SK-N-SH (cell line): ENCODE measurements around the gene LKAAEAR1. TPM values are rescaled to one million over a fixed set of nuclear protein-coding genes. Genes with fewer than 3 reads are reported as not detected.
A peak's percentile ranks its signal among the peaks of the same experiment; 100 is the strongest.

Experiments used
- CTCF ChIA-PET: fragments of 300-600, 350-600 bp; formaldehyde crosslinking; extraction: SDS; loops from one replicate; lab custom pipeline; 2021; lab: Yijun Ruan, JAX
- POLR2A ChIA-PET: fragments of 350-600 bp; sonication (Branson Sonifier 250); formaldehyde crosslinking; extraction: SDS; loops from one replicate; lab custom pipeline; 2020; ENCODE audit warnings: antibody characterized with exemption, inconsistent platforms; lab: Yijun Ruan, JAX
- DNase-seq: peaks from one replicate; pipeline ENCODE4 v3.0.0; 2012
- H2AFZ ChIP-seq: fragments of 200-600 bp; sonication (generic); 2 replicates; pipeline ENCODE4 v1.8.1; 2016; ENCODE audit warnings: antibody characterized with exemption, mild to moderate bottlenecking, low read depth
- H3F3A ChIP-seq: fragments of 200-600 bp; sonication (generic); replicated peaks from 2 replicates; pipeline ENCODE3; 2016; ENCODE audit warnings: antibody characterized with exemption, mild to moderate bottlenecking; ENCODE audit not compliant: insufficient read depth
- H3K27ac ChIP-seq, 2 experiments: fragments of 200-500 bp in 1 of 2; fragments of 200-600 bp in 1 of 2; sonication (Bioruptor generic) in 1 of 2; sonication (generic), shearing (Covaris generic) in 1 of 2; 2 replicates each; pipeline versions ENCODE4 v1.5.1 to v1.6.1; 2014 to 2016; ENCODE audit warnings: low read depth in 2 of 2, inconsistent platforms in 1 of 2, low read length in 1 of 2, mild to moderate bottlenecking in 1 of 2, mixed read lengths in 1 of 2
- H3K27me3 ChIP-seq: fragments of 200-600 bp; sonication (generic), shearing (Covaris generic); 2 replicates; pipeline ENCODE4 v1.6.1; 2016; ENCODE audit warnings: mixed run types; ENCODE audit not compliant: insufficient read depth
- H3K36me3 ChIP-seq, 2 experiments: fragments of 200-500 bp in 1 of 2; fragments of 200-600 bp in 1 of 2; sonication (Bioruptor generic) in 1 of 2; sonication (generic) in 1 of 2; replicated peaks in 1 of 2; 2 replicates each; pipeline versions ENCODE3 to v1.5.1; 2014 to 2016; ENCODE audit warnings: low read length in 1 of 2, mild to moderate bottlenecking in 1 of 2; ENCODE audit not compliant: insufficient read depth in 2 of 2, control insufficient read depth in 1 of 2
- H3K4me1 ChIP-seq, 2 experiments: fragments of 200-500 bp in 1 of 2; fragments of 200-600 bp in 1 of 2; sonication (Bioruptor generic) in 1 of 2; sonication (generic), shearing (Covaris generic) in 1 of 2; 2 replicates each; pipeline versions ENCODE4 v1.5.1 to v1.6.1; 2014 to 2016; ENCODE audit warnings: low read depth in 1 of 2, low read length in 1 of 2, mixed run types in 1 of 2; ENCODE audit not compliant: insufficient read depth in 2 of 2, control insufficient read depth in 1 of 2
- H3K4me2 ChIP-seq: fragments of 200-600 bp; sonication (generic), shearing (Covaris generic); 2 replicates; pipeline ENCODE4 v1.6.1; 2017; ENCODE audit warnings: mixed run types
- H3K4me3 ChIP-seq, 2 experiments: fragments of 200-500 bp in 1 of 2; fragments of 200-600 bp in 1 of 2; sonication (Bioruptor generic) in 1 of 2; sonication (generic), shearing (Covaris generic) in 1 of 2; 2 replicates each; pipeline versions ENCODE4 v1.5.1 to v1.8.1; 2014 to 2016; ENCODE audit warnings: low read depth in 2 of 2, inconsistent platforms in 1 of 2, low read length in 1 of 2, mild to moderate bottlenecking in 1 of 2, mixed read lengths in 1 of 2, moderate library complexity in 1 of 2
- H3K79me2 ChIP-seq: fragments of 200-600 bp; sonication (generic); 2 replicates; pipeline ENCODE4 v1.8.1; 2017; ENCODE audit warnings: mild to moderate bottlenecking; ENCODE audit not compliant: insufficient read depth
- H3K9ac ChIP-seq: fragments of 200-600 bp; sonication (generic); 2 replicates; pipeline ENCODE4 v1.6.1; 2017; ENCODE audit warnings: mixed run types
- H3K9me2 ChIP-seq: fragments of 200-600 bp; sonication (generic); 2 replicates; pipeline ENCODE4 v1.6.1; 2017; ENCODE audit warnings: mixed run types
- H3K9me3 ChIP-seq: fragments of 200-600 bp; sonication (generic); 2 replicates; pipeline ENCODE4 v1.6.1; 2017; ENCODE audit warnings: mixed run types, mild to moderate bottlenecking, moderate library complexity
- H4K20me1 ChIP-seq: fragments of 200-600 bp; sonication (generic); 2 replicates; pipeline ENCODE4 v1.6.1; 2017; ENCODE audit warnings: mild to moderate bottlenecking, mixed run types; ENCODE audit not compliant: insufficient read depth
- FOSL2 ChIP-seq: IDR thresholded peaks from 2 replicates; pipeline ENCODE4 v1.4.0; 2012; ENCODE audit warnings: low read depth, mild to moderate bottlenecking, moderate library complexity, borderline replicate concordance
- JUND ChIP-seq: IDR thresholded peaks from 2 replicates; pipeline ENCODE4 v1.4.0; 2012
- MXI1 ChIP-seq: IDR thresholded peaks from 2 replicates; pipeline ENCODE4 v1.6.1; 2012; ENCODE audit warnings: mild to moderate bottlenecking, low read depth, low read length, improper control_type of control experiment
- NFIC ChIP-seq: IDR thresholded peaks from 2 replicates; pipeline ENCODE4 v1.4.0; 2012; ENCODE audit warnings: borderline replicate concordance
- NRF1 ChIP-seq: IDR thresholded peaks from 2 replicates; pipeline ENCODE4 v1.6.1; 2012; ENCODE audit warnings: low read depth, mild to moderate bottlenecking, low read length
- SIN3A ChIP-seq: IDR thresholded peaks from 2 replicates; pipeline ENCODE4 v1.6.1; 2012; ENCODE audit warnings: low read depth, mild to moderate bottlenecking, low read length, moderate library complexity, borderline replicate concordance
- TCF12 ChIP-seq: IDR thresholded peaks from 2 replicates; pipeline ENCODE4 v1.4.0; 2012
- YY1 ChIP-seq: IDR thresholded peaks from 2 replicates; pipeline ENCODE4 v1.4.0; 2012; ENCODE audit warnings: low read depth, mild to moderate bottlenecking
- WGBS: methylation state at CpG from one replicate; pipeline ENCODE4 v1.1.6; 2017; ENCODE audit warnings: low lambda C conversion rate; 5-methylcytosine and 5-hydroxymethylcytosine counted together
- polyA plus RNA-seq, 3 experiments: library from polyadenylated mRNA; depleted of rRNA; stranded (reverse); fragments of >200 nt; gene quantifications; 2 replicates each; pipeline ENCODE4 v1.2.3, GENCODE V29; 2012
- TF ChIP-seq, protein P1 (sequence below): IDR thresholded peaks from 2 replicates; pipeline ENCODE4 v1.4.0; 2012; ENCODE audit warnings: low read depth, borderline replicate concordance
- TF ChIP-seq, protein P2 (sequence below): IDR thresholded peaks from 2 replicates; pipeline ENCODE4 v1.4.0; 2012; ENCODE audit warnings: low read depth
- TF ChIP-seq, protein P3 (sequence below): IDR thresholded peaks from 2 replicates; pipeline ENCODE4 v1.6.1; 2012; ENCODE audit warnings: mild to moderate bottlenecking, low read depth, low read length, moderate library complexity
- TF ChIP-seq, protein P4 (sequence below): fragments of 150-350 bp; IDR thresholded peaks from 2 replicates; pipeline ENCODE4 v1.6.1; 2016; ENCODE audit warnings: mild to moderate bottlenecking, low read depth, low read length
- TF ChIP-seq, protein P5 (sequence below): fragments of 150-350 bp; IDR thresholded peaks from 2 replicates; pipeline ENCODE4 v1.6.1; 2017; ENCODE audit warnings: antibody characterized with exemption, low read length, low read depth, borderline replicate concordance

LKAAEAR1 gene
- polyA plus RNA-seq, 1 of the 3 experiments (the other 2 are of a cell fraction): 0.71 TPM

DNA sequence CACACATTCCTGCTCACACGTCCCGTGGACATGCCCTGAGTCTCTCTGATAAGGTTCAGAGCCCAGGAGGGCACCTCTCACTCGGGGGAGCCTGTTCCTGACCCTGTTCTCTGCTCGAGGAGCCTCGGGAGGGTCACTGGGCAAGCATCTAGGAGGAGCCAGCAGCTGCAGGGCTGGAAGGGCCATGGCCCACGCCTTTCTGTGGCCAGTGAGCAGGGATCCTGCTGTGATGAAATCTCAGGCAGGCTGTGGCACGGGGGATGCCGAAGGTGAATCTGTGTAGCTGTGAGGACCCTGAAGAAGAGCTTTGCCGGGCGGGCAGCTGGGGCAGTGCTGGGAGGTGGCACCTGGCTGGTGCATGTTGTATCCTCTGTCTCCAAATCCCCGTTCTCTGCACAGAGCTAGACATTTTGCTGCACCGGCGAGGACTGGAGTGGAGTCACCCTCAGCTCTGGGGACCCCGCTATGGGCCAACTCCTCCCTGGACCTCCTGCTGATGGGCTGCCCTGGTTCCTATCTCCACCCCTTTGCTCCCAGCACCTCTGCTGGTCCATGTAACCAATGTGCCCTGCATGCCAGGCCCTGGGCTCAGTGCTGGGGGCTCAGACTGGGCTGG lies 30.3 kb upstream of the LKAAEAR1 start:
- Histone ChIP-seq H3K27me3 (no peaks in the 10 kb centered on the region), H3K4me2 (no peak overlapping the region), H3K4me3 (no peak overlapping the region), H3K4me1 (peaks cover 0 to 24% of the 10 kb centered on the region in 2 experiments; a peak in 1 of 4 replicates), H3K9ac (no peak overlapping the region), H3K27ac (no peak overlapping the region), H3K36me3 (no peaks in the 10 kb centered on the region), H4K20me1 (no peaks in the 10 kb centered on the region), H2AFZ (no peak overlapping the region), H3K9me3 (no peaks in the 10 kb centered on the region), H3K9me2 (no peaks in the 10 kb centered on the region), H3K79me2 (no peaks in the 10 kb centered on the region), H3F3A (no peaks in the 10 kb centered on the region)
- 51% methylated on average over 6 of the region's 14 CpGs for WGBS
- POLR2A ChIA-PET: no interaction called here
- no peak for TF ChIP-seq TCF12
- no peak for TF ChIP-seq NFIC
- TF ChIP-seq JUND: no peak
- TF ChIP-seq NRF1: no peak
- TF ChIP-seq FOSL2: no peak
- no peak for TF ChIP-seq MXI1
- TF ChIP-seq, protein P1, sequence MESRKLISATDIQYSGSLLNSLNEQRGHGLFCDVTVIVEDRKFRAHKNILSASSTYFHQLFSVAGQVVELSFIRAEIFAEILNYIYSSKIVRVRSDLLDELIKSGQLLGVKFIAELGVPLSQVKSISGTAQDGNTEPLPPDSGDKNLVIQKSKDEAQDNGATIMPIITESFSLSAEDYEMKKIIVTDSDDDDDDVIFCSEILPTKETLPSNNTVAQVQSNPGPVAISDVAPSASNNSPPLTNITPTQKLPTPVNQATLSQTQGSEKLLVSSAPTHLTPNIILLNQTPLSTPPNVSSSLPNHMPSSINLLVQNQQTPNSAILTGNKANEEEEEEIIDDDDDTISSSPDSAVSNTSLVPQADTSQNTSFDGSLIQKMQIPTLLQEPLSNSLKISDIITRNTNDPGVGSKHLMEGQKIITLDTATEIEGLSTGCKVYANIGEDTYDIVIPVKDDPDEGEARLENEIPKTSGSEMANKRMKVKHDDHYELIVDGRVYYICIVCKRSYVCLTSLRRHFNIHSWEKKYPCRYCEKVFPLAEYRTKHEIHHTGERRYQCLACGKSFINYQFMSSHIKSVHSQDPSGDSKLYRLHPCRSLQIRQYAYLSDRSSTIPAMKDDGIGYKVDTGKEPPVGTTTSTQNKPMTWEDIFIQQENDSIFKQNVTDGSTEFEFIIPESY: no peak
- TF ChIP-seq, protein P2, sequence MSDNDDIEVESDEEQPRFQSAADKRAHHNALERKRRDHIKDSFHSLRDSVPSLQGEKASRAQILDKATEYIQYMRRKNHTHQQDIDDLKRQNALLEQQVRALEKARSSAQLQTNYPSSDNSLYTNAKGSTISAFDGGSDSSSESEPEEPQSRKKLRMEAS: no peak
- TF ChIP-seq, protein P3, sequence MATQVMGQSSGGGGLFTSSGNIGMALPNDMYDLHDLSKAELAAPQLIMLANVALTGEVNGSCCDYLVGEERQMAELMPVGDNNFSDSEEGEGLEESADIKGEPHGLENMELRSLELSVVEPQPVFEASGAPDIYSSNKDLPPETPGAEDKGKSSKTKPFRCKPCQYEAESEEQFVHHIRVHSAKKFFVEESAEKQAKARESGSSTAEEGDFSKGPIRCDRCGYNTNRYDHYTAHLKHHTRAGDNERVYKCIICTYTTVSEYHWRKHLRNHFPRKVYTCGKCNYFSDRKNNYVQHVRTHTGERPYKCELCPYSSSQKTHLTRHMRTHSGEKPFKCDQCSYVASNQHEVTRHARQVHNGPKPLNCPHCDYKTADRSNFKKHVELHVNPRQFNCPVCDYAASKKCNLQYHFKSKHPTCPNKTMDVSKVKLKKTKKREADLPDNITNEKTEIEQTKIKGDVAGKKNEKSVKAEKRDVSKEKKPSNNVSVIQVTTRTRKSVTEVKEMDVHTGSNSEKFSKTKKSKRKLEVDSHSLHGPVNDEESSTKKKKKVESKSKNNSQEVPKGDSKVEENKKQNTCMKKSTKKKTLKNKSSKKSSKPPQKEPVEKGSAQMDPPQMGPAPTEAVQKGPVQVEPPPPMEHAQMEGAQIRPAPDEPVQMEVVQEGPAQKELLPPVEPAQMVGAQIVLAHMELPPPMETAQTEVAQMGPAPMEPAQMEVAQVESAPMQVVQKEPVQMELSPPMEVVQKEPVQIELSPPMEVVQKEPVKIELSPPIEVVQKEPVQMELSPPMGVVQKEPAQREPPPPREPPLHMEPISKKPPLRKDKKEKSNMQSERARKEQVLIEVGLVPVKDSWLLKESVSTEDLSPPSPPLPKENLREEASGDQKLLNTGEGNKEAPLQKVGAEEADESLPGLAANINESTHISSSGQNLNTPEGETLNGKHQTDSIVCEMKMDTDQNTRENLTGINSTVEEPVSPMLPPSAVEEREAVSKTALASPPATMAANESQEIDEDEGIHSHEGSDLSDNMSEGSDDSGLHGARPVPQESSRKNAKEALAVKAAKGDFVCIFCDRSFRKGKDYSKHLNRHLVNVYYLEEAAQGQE: no peak
- TF ChIP-seq, protein P4, sequence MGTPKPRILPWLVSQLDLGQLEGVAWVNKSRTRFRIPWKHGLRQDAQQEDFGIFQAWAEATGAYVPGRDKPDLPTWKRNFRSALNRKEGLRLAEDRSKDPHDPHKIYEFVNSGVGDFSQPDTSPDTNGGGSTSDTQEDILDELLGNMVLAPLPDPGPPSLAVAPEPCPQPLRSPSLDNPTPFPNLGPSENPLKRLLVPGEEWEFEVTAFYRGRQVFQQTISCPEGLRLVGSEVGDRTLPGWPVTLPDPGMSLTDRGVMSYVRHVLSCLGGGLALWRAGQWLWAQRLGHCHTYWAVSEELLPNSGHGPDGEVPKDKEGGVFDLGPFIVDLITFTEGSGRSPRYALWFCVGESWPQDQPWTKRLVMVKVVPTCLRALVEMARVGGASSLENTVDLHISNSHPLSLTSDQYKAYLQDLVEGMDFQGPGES: no peak
- TF ChIP-seq, protein P5, sequence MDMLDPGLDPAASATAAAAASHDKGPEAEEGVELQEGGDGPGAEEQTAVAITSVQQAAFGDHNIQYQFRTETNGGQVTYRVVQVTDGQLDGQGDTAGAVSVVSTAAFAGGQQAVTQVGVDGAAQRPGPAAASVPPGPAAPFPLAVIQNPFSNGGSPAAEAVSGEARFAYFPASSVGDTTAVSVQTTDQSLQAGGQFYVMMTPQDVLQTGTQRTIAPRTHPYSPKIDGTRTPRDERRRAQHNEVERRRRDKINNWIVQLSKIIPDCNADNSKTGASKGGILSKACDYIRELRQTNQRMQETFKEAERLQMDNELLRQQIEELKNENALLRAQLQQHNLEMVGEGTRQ: no peak
- TF ChIP-seq YY1: no peak
- no peak for TF ChIP-seq SIN3A
- CTCF ChIA-PET: interaction anchor here (1.2 to 15.6 kb wide), 3 partner anchors 12 to 135 kb away, joined by 3 to 252 read pairs (median 4); partner anchors contain the start of genes LKAAEAR1, OPRL1, RGS19 and SAMD10
- peak; percentile 13 for DNase-seq
